OCI-LY7 (cell line): ENCODE measurements around the gene TAOK2.

Experiments used
- EZH2phosphoT487 ChIP-seq: fragments of 200-600 bp; sonication (generic); IDR thresholded peaks from 2 replicates; pipeline ENCODE4 v1.6.1; 2018; ENCODE audit warnings: low read depth, borderline replicate concordance, mild to moderate bottlenecking, mixed run types, antibody characterized with exemption, low read length, moderate library complexity, mixed read lengths
- TF ChIP-seq, protein P1 (sequence below): fragments of 200-600 bp; sonication (generic); conservative IDR thresholded peaks from 2 replicates; pipeline ENCODE4 v1.5.1; 2014; ENCODE audit warnings: mild to moderate bottlenecking, antibody characterized with exemption, low read length, moderate library complexity, mixed read lengths

DNA sequence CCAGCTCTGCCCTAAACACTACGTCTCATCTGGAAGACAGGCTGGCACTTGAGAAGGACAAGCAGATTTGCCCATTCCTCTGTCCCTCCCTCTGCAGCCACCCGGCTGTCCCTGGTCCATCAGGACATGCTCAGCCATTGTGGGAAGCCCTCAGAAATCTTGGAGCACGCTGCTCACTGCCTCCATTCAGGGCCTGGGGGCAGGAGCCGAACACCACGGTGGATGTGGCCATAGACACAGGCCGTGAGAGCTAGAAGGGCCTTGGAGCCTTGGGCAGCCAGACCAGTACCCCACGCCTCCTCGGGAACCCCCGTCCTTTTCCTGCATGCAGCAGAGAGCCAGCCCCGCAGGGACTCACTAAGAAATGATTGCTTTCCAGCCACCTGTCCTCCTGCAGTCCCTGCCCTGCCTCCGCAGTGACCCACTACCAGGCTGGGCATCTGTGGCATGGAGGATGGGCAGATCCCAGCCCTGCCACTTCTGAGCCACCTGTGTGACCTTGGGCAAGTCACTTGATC lies 33.8 kb downstream of the TAOK2 start:
- TF ChIP-seq, protein P1, sequence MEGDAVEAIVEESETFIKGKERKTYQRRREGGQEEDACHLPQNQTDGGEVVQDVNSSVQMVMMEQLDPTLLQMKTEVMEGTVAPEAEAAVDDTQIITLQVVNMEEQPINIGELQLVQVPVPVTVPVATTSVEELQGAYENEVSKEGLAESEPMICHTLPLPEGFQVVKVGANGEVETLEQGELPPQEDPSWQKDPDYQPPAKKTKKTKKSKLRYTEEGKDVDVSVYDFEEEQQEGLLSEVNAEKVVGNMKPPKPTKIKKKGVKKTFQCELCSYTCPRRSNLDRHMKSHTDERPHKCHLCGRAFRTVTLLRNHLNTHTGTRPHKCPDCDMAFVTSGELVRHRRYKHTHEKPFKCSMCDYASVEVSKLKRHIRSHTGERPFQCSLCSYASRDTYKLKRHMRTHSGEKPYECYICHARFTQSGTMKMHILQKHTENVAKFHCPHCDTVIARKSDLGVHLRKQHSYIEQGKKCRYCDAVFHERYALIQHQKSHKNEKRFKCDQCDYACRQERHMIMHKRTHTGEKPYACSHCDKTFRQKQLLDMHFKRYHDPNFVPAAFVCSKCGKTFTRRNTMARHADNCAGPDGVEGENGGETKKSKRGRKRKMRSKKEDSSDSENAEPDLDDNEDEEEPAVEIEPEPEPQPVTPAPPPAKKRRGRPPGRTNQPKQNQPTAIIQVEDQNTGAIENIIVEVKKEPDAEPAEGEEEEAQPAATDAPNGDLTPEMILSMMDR, result no peak
- TF ChIP-seq EZH2phosphoT487, result no peak
